ENCODE results near the gene VAPA. TPM values are rescaled to one million over a fixed set of nuclear protein-coding genes. Genes with fewer than 3 reads are reported as not detected.

The VAPA gene
- polyA plus RNA-seq, 1 of the 3 experiments (the other 2 are of a cell fraction): 109 TPM

DNA sequence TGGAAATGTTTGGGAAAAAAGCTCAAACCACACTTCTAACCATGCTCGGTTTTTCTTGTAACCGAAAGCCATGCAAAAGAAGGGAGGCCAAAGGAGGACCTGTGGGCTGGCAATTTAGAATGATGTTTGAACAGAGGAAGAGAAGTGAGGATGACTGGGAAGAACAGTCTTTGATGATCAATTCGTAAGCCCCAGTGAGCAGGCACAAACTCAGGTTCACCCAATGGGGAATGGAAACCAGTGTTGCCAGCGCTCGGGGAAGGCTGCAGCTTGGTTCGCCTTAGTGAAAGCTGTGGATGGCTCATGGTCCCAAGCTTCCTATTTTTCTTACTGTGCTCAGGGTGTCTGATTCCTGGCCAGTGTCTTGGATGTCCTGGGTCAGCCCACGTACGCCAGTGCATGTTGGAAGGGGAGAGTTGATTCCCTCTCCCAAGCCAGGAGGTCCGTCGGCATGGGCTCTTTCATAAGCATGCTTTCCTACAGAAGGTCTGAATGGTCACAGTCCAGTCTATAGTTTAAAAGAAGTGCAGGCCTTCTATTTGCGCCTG is 79.2 kb downstream of the VAPA start:
- Histone ChIP-seq H3K9me2 (no peaks in the 10 kb centered on the region), H3K79me2 (ENCODE audit: insufficient read depth) (no peaks in the 10 kb centered on the region), H3K36me3 (replicated peaks in 1 of 2; ENCODE audit: control insufficient read depth in 1 of 2, insufficient read depth in 2 of 2, low read length in 1 of 2) (no peaks in the 10 kb centered on the region), H3K4me1 (ENCODE audit: control insufficient read depth in 1 of 2, insufficient read depth in 2 of 2, low read depth in 1 of 2, low read length in 1 of 2) (peaks cover 0 to 2% of the 10 kb centered on the region in 2 experiments; a peak in 1 of 4 replicates), H3K27ac (ENCODE audit: low read depth in 2 of 2, low read length in 1 of 2) (no peak overlapping the region), H3K9ac (no peak overlapping the region), H3K9me3 (peaks cover 3% of the 10 kb centered on the region; the same call in 1 of the 2 replicates), H3K4me2 (no peak overlapping the region), H3K4me3 (ENCODE audit: low read depth in 2 of 2, low read length in 1 of 2) (no peak overlapping the region), H2AFZ (ENCODE audit: low read depth) (no peak overlapping the region), H4K20me1 (ENCODE audit: insufficient read depth) (no peaks in the 10 kb centered on the region), H3F3A (replicated peaks; ENCODE audit: insufficient read depth) (no peaks in the 10 kb centered on the region), H3K27me3 (ENCODE audit: insufficient read depth) (no peaks in the 10 kb centered on the region; the same call in 1 of the 2 replicates)
- ChIA-PET POLR2A (no interaction called here), CTCF (interaction anchor here (3.8 kb wide), 1 partner anchor 526 kb away, joined by 14 read pairs; no protein-coding TSS in a partner anchor)
- no peak for DNase-seq
- 84% methylated on average over 10 of the region's 11 CpGs for WGBS (ENCODE audit: low lambda C conversion rate)
- TF ChIP-seq TEAD4 (IDR thresholded peaks at IDR 0.05; ENCODE audit: borderline replicate concordance, insufficient read depth): no peak
- no peak for TF ChIP-seq POLR2AphosphoS5 (IDR thresholded peaks at IDR 0.05; ENCODE audit: low read depth, low read length)
- TF ChIP-seq, protein P1, sequence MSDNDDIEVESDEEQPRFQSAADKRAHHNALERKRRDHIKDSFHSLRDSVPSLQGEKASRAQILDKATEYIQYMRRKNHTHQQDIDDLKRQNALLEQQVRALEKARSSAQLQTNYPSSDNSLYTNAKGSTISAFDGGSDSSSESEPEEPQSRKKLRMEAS (IDR thresholded peaks at IDR 0.05; ENCODE audit: low read depth): no peak
- no peak for TF ChIP-seq GABPA (IDR thresholded peaks at IDR 0.05; ENCODE audit: low read depth)
- no peak for TF ChIP-seq RCOR1 (IDR thresholded peaks at IDR 0.05; ENCODE audit: low read length)
- TF ChIP-seq ELF1 (IDR thresholded peaks at IDR 0.05): no peak

DNA sequence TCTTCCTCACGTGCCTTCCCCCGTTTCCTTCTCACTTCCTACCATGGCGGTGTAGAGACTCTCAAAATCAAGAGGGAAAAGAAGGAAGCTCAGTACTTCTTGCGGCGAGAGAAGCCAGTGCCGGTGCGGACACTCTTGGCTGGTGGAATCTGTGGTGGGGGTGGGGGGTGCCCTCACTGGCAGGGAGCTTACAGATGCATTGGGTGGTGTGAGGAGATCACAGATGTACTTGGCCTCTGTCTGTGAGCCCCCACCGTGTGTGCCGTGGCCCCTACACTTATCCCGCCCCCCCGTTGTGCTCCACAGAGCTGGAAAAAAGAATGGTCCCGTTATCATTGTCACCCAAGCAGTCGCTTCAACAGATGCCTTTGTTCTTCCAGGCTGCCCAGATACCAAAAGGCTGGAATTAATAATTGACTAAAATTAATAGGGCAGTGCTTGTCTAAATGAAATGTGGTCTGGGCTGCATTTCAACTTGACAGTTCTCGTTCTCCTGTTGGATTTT is 79.8 kb downstream of the VAPA start:
- Histone ChIP-seq H3K36me3 (replicated peaks in 1 of 2; ENCODE audit: control insufficient read depth in 1 of 2, insufficient read depth in 2 of 2, low read length in 1 of 2) (no peaks in the 10 kb centered on the region), H3K4me1 (ENCODE audit: control insufficient read depth in 1 of 2, insufficient read depth in 2 of 2, low read depth in 1 of 2, low read length in 1 of 2) (peaks cover 0 to 2% of the 10 kb centered on the region in 2 experiments; a peak in 1 of 4 replicates), H3K9me2 (no peaks in the 10 kb centered on the region), H3K9ac (no peak overlapping the region), H4K20me1 (ENCODE audit: insufficient read depth) (no peaks in the 10 kb centered on the region), H3K4me3 (ENCODE audit: low read depth in 2 of 2, low read length in 1 of 2) (no peak overlapping the region), H3K4me2 (no peak overlapping the region), H3K79me2 (ENCODE audit: insufficient read depth) (no peaks in the 10 kb centered on the region), H3K27ac (ENCODE audit: low read depth in 2 of 2, low read length in 1 of 2) (no peak overlapping the region), H3K27me3 (ENCODE audit: insufficient read depth) (no peaks in the 10 kb centered on the region; the same call in 1 of the 2 replicates), H2AFZ (ENCODE audit: low read depth) (no peak overlapping the region), H3F3A (replicated peaks; ENCODE audit: insufficient read depth) (no peaks in the 10 kb centered on the region), H3K9me3 (peaks cover 8% of the 10 kb centered on the region; the same call in 1 of the 2 replicates)
- DNase-seq: no peak
- no peak for TF ChIP-seq RAD21 (IDR thresholded peaks at IDR 0.05; ENCODE audit: low read length)
- no peak for TF ChIP-seq TCF12 (IDR thresholded peaks at IDR 0.05)
- TF ChIP-seq YY1 (IDR thresholded peaks at IDR 0.05; ENCODE audit: low read depth): no peak
- no peak for TF ChIP-seq RFX5 (IDR thresholded peaks at IDR 0.05; ENCODE audit: low read length)
- TF ChIP-seq MXI1 (IDR thresholded peaks at IDR 0.05; ENCODE audit: low read depth, low read length): no peak
- TF ChIP-seq, protein P2, sequence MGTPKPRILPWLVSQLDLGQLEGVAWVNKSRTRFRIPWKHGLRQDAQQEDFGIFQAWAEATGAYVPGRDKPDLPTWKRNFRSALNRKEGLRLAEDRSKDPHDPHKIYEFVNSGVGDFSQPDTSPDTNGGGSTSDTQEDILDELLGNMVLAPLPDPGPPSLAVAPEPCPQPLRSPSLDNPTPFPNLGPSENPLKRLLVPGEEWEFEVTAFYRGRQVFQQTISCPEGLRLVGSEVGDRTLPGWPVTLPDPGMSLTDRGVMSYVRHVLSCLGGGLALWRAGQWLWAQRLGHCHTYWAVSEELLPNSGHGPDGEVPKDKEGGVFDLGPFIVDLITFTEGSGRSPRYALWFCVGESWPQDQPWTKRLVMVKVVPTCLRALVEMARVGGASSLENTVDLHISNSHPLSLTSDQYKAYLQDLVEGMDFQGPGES (IDR thresholded peaks at IDR 0.05; ENCODE audit: low read depth, low read length): no peak
- TF ChIP-seq GABPA (IDR thresholded peaks at IDR 0.05; ENCODE audit: low read depth): no peak
- TF ChIP-seq, protein P3, sequence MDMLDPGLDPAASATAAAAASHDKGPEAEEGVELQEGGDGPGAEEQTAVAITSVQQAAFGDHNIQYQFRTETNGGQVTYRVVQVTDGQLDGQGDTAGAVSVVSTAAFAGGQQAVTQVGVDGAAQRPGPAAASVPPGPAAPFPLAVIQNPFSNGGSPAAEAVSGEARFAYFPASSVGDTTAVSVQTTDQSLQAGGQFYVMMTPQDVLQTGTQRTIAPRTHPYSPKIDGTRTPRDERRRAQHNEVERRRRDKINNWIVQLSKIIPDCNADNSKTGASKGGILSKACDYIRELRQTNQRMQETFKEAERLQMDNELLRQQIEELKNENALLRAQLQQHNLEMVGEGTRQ (IDR thresholded peaks at IDR 0.05; ENCODE audit: borderline replicate concordance, low read depth, low read length): no peak
- WGBS (ENCODE audit: low lambda C conversion rate): 67% methylated on average over 12 of the region's 14 CpGs
- POLR2A ChIA-PET: no interaction called here
- CTCF ChIA-PET: interaction anchor here (3.8 kb wide), 1 partner anchor 526 kb away, joined by 14 read pairs; no protein-coding TSS in a partner anchor

Data from SK-N-SH (cell line).